Fibroblast of skin of left biceps (primary cell): ENCODE data around the gene AKAP8L.
"Not testable (repeated sequence)": the region's sequence is repeated elsewhere in the genome, so short reads cannot be mapped to it uniquely, and the experiment has no call there.

Source experiments
- DNase-seq, 2 experiments: peaks; one replicate each; pipeline ENCODE4 v3.0.0-alpha.2; 2013; ENCODE audit warnings: low read depth in 2 of 2

The AKAP8L gene

GRCh38 chr19:15417699-15418098 is 1.1 kb downstream of the AKAP8L start:
- no peak for DNase-seq

GRCh38 chr19:15412832-15413231 is 6.0 kb downstream of the AKAP8L start:
- no peak for DNase-seq

GRCh38 chr19:15411351-15411750 is 7.4 kb downstream of the AKAP8L start:
- not testable (repeated sequence) for DNase-seq

- DNase-seq, result no peak
Measured at GRCh38 chr19:15404780-15405211, 14.0 kb downstream of the AKAP8L start.

GRCh38 chr19:15404097-15404779 is 14.6 kb downstream of the AKAP8L start:
- no peak for DNase-seq

- DNase-seq, result no peak
Measured at GRCh38 chr19:15403151-15403531, 15.6 kb downstream of the AKAP8L start.

GRCh38 chr19:15402411-15403150 is 16.2 kb downstream of the AKAP8L start:
- no peak for DNase-seq

- DNase-seq, result no peak
Measured at GRCh38 chr19:15401397-15401710, 17.4 kb downstream of the AKAP8L start.

GRCh38 chr19:15400521-15401396 is 18.0 kb downstream of the AKAP8L start:
- no peak for DNase-seq

GRCh38 chr19:15399635-15400034 is 19.2 kb downstream of the AKAP8L start:
- DNase-seq, result no peak

GRCh38 chr19:15399234-15399515 is 19.6 kb downstream of the AKAP8L start:
- DNase-seq, result no peak

GRCh38 chr19:15398501-15399233 is 20.1 kb downstream of the AKAP8L start:
- DNase-seq, result no peak

- DNase-seq, result no peak
Measured at GRCh38 chr19:15397782-15398181, 21.0 kb downstream of the AKAP8L start.

GRCh38 chr19:15397236-15397635 is 21.6 kb downstream of the AKAP8L start:
- no peak for DNase-seq

- no peak for DNase-seq
Measured at GRCh38 chr19:15396436-15396835, 22.4 kb downstream of the AKAP8L start.

GRCh38 chr19:15395251-15395650 is 23.5 kb downstream of the AKAP8L start:
- DNase-seq, result not testable (repeated sequence)

- DNase-seq, result no peak
Measured at GRCh38 chr19:15394426-15394825, 24.4 kb downstream of the AKAP8L start.

GRCh38 chr19:15393963-15394362 is 24.8 kb downstream of the AKAP8L start:
- DNase-seq, result peak; percentile 12 to 21

- no peak for DNase-seq
Measured at GRCh38 chr19:15390814-15391213, 28.0 kb downstream of the AKAP8L start.

GRCh38 chr19:15381864-15382263 is 36.9 kb downstream of the AKAP8L start:
- DNase-seq, result no peak

- DNase-seq, result no peak
Measured at GRCh38 chr19:15381429-15381828, 37.4 kb downstream of the AKAP8L start.
